NCI-H460 (cell line): Measurements from ENCODE around the gene B3GLCT. TPM values are rescaled to one million over a fixed set of nuclear protein-coding genes. Genes with fewer than 3 reads are reported as not detected.

ENCODE experiments used
- DNase-seq: peaks from one replicate; pipeline ENCODE4 v3.0.0-alpha.2; 2016; ENCODE audit warnings: low read depth; ENCODE audit errors: extremely low read depth
- total RNA-seq: library from RNA; depleted of rRNA; stranded (reverse); fragments of >200 nt; shearing (Covaris generic); gene quantifications from 2 replicates; pipeline ENCODE4 v1.2.3, GENCODE V29; 2014

The B3GLCT gene
- total RNA-seq, 1 experiment from 2014 or later: 4.2 TPM

DNA sequence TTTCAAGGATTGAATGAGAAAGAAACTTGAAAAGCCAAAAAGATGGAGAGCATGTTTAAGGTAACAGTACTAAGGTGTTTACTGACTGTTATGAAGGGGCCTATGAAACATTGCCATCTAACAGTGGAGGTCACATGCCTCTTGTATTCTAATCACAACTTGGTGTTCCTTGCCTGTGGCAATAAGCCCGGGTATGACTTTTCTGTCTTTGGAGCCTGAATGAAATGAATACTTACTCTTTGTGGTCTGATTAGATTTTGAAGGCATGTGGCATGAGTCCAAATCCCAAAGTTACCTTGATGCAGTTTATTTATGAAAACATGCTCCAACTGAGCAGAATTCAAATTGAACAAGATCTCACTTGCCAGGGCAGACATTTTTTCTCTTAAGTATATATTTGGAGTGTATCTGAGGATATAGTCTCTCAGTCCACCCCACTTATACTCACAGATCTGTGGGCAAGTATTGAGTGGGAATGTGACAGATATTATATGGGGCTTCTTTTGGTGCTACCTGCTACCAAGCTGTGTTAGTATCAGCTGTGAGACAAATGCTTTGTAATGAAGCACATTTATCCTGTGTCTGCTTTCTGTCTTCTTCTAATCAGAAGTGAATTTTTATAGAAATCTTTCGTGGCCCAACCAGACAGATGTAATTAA, 67.5 kb downstream of the B3GLCT start:
- no peak for DNase-seq

- no peak for DNase-seq
Measured at GRCh38 chr13:31274390-31274789, 74.6 kb downstream of the B3GLCT start.

- DNase-seq: no peak
Measured at GRCh38 chr13:31276421-31276820, 76.6 kb downstream of the B3GLCT start.

GRCh38 chr13:31278869-31279268, 79.1 kb downstream of the B3GLCT start:
- no peak for DNase-seq

- no peak for DNase-seq
Measured at GRCh38 chr13:31282741-31283455, 83.1 kb downstream of the B3GLCT start.

GRCh38 chr13:31286930-31287329, 87.2 kb downstream of the B3GLCT start:
- DNase-seq: no peak

- no peak for DNase-seq
Measured at GRCh38 chr13:31301119-31301518, 101.3 kb downstream of the B3GLCT start.

DNA sequence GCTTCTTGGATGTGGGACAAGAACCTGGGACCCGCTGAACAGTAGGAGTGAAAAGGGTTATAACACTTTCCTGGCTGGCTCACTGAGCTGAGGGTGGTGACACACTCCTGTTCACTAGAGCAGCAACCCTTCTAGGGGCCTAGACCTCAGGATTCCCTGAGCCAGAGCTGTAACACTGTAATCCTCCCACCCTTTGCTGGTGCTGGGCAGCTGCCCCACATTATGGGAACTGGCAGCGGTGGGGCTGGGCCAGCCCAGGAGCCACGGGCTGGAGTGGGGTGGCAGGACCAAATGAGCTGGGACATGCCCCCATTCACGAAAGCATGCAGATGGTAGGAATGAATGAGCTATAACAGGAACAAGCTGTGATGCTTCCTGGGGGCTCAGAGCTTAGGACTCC, 110.6 kb downstream of the B3GLCT start:
- DNase-seq: no peak

- DNase-seq: no peak
Measured at GRCh38 chr13:31310786-31311185, 111.0 kb downstream of the B3GLCT start.

GRCh38 chr13:31311921-31312320, 112.1 kb downstream of the B3GLCT start:
- no peak for DNase-seq

- no peak for DNase-seq
Measured at GRCh38 chr13:31314961-31315360, 115.2 kb downstream of the B3GLCT start.

DNA sequence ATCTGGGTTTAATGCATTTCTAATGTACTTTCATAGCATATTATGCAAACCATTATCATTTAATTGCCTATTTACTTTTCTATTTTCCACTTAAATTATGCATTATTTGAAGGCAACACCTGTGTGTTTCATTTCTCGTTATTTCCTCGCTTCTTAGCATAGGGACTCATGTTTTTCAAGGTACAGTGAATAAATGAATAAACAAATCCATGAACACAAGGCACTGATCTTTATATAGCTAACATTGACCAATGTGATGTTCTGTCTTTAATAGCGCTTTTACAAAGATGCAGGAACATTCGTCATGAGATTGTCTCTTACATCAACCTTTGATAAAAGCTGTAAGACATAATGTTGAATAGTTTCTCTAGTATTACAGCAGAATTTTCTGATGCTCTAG, 121.2 kb downstream of the B3GLCT start:
- no peak for DNase-seq

- DNase-seq: no peak
Measured at GRCh38 chr13:31321457-31321856, 121.7 kb downstream of the B3GLCT start.

- DNase-seq: no peak
Measured at GRCh38 chr13:31322026-31322425, 122.3 kb downstream of the B3GLCT start.

DNA sequence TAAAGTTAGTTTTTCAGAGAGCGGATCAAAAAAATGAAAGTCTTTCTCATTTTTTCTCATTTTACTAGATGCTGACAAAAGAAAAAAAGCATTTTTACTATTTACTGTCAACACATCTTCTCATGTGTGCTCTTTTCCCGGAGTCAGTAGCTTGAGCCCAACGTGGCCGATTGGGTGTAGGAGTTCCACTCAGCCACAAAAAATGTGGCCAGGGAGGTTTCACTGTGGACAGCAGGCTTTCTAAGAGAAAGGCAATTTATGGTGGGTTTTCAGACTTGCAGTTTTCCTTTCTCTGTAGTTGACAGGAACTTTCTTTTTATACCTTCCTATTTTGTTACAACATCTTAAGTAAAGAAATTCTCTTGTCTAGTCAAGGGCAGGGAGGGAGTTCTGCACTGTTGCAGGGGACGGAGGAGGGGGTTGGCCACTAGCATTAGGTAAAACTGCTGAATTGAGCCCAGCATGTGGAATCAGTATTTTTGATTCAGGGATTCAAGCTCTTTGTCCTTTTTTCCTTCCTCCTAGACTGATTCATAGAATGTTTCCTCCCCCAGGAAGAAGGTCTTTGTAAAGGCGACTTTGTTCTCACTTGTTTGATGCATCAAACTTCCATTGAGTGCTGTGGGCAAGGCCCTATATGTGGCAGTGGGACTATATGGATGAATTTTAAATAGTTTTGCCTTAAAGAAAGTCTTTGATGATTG, 123.1 kb downstream of the B3GLCT start:
- no peak for DNase-seq

- DNase-seq: no peak
Measured at GRCh38 chr13:31327182-31327860, 127.5 kb downstream of the B3GLCT start.

GRCh38 chr13:31328549-31329235, 128.9 kb downstream of the B3GLCT start:
- no peak for DNase-seq

GRCh38 chr13:31330236-31330635, 130.5 kb downstream of the B3GLCT start:
- no peak for DNase-seq

- no peak for DNase-seq
Measured at GRCh38 chr13:31331068-31331467, 131.3 kb downstream of the B3GLCT start.

DNA sequence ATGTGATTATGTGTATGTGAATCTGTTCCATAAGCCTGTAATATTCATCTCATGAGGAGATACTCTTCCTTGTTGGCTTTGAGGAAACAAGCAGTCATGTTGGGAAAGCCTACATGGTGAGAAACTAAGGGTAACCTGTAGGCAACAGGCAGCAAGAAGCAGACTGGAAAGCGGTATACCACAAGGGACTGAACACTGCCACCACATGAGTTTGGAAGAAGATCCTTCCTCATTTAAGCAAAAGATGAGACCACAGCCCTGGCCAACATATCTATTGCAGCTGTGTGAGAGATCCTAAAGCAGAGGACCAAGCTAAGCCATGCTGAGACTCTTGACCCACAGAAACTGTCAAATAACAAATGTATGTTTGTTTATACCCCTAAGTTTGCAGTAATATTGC, 134.8 kb downstream of the B3GLCT start:
- DNase-seq: no peak
